GM12891 (cell line): ENCODE results near the gene SYT3.

Experiments used
- POLR2A ChIP-seq: IDR thresholded peaks from 2 replicates; pipeline ENCODE4 v1.6.1; 2011; ENCODE audit warnings: low read depth, low read length, control low read depth
- POLR2AphosphoS5 ChIP-seq: IDR thresholded peaks from 2 replicates; pipeline ENCODE4 v1.6.1; 2011; ENCODE audit warnings: low read depth, low read length, control low read depth

DNA sequence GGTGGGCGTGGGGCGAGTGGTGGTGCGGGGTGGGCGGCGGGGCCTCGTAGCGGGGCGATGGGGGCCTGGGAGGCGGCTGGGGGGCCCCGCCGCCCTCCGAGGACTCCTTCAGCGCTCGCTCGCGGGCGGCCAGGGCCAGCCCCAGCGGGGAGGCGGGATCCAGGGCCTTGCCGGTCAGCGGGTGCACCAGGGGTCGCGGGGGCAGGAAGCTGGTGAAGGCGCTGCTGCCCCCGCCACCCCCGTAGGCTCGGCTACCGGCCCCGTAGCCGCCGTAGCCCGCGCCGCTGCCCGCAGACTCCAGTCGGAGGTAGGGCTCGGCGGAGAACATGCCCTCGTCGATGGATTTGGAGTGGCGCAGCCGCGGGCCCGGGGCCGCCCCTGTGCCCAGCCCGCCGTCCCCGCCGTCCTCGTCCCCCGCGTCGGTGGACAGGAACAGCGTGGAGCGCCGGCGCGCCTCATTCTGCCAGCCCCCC lies 28.1 kb upstream of the SYT3 start:
- no peak for TF ChIP-seq POLR2A
- no peak for TF ChIP-seq POLR2AphosphoS5
